ENCODE measurements around the gene PLPP3. TPM values are rescaled to one million over a fixed set of nuclear protein-coding genes. Genes with fewer than 3 reads are reported as not detected.

Gene PLPP3
- total and polyA plus RNA-seq, 9 of the 15 experiments (the other 6 are each of a cell fraction or from before 2014, with no cell fraction given) = 0.07 to 0.54 (median 0.20) TPM

- H3K4me3 ChIP-seq = no peak overlapping the region
- H3K9me3 ChIP-seq (replicated peaks; ENCODE audit: control insufficient read depth, insufficient read depth, low read depth, low read length) = no peaks in the 10 kb centered on the region
- no peaks in the 10 kb centered on the region for H3K79me2 ChIP-seq (ENCODE audit: control insufficient read depth, insufficient read depth, low read length)
- H3K27ac ChIP-seq (ENCODE audit: extremely low read depth, low read depth, low read length) = no peak overlapping the region
- H3K9me1 ChIP-seq (ENCODE audit: control insufficient read depth, insufficient read depth, low read length) = no peaks in the 10 kb centered on the region
- H3K4me2 ChIP-seq (ENCODE audit: insufficient read depth, low read length) = no peak overlapping the region
- no peaks in the 10 kb centered on the region for H3K4me1 ChIP-seq (replicated peaks in 1 of 2; ENCODE audit: control insufficient read depth in 2 of 2, insufficient read depth in 2 of 2, low read length in 2 of 2)
- H2AFZ ChIP-seq (ENCODE audit: low read depth, low read length) = no peak overlapping the region
- intact Hi-C loops (cut with micrococcal nuclease) (no loop called here), in situ Hi-C loops (cut with MboI) (no loop called here)
- ATAC-seq (no peak), FAIRE-seq (no peak), DNase-seq (ENCODE audit: extremely low read depth in 1 of 4, low spot score in 3 of 4) (no peak)
- H3K9ac ChIP-seq (ENCODE audit: insufficient read depth in 1 of 2, low read depth in 2 of 2, low read length in 2 of 2) = no peak overlapping the region
- ChIA-PET POLR2A (no interaction called here), CTCF (ENCODE audit: low intra/inter-chr PET ratio) (no interaction called here)
- peaks cover 0 to 7% of the 10 kb centered on the region in 2 experiments; a peak in 2 of 5 replicates for H3K27me3 ChIP-seq (ENCODE audit: control insufficient read depth in 2 of 2, insufficient read depth in 2 of 2, low read length in 2 of 2)
- BruUV-seq (replicated peaks) = no TSS peak
- no peaks in the 10 kb centered on the region for H3K36me3 ChIP-seq (ENCODE audit: control insufficient read depth, insufficient read depth, low read length)
- no peaks in the 10 kb centered on the region for H4K20me1 ChIP-seq (replicated peaks; ENCODE audit: control insufficient read depth, insufficient read depth, low read length)
- WGBS (ENCODE audit: insufficient coverage, low coverage, missing lambda C conversion rate) = 0% methylated on average over 1 of the region's 1 CpG
- TF ChIP-seq KLF6 (CRISPR knock-in tag; IDR thresholded peaks at IDR 0.05; ENCODE audit: borderline replicate concordance) (no peak), TSHZ1 (CRISPR knock-in tag; IDR thresholded peaks at IDR 0.05) (no peak), ESRRB (CRISPR knock-in tag; IDR thresholded peaks at IDR 0.05; ENCODE audit: borderline replicate concordance) (no peak), KLF16 (IDR thresholded peaks at IDR 0.05) (no peak), ID3 (CRISPR knock-in tag; IDR thresholded peaks at IDR 0.05) (no peak), ID3 (tag; IDR thresholded peaks at IDR 0.05) (no peak), HDAC1 (IDR thresholded peaks at IDR 0.05) (no peak), RBM15 (IDR thresholded peaks at IDR 0.05; ENCODE audit: insufficient read depth, low read length) (no peak), ZFPM2 (CRISPR knock-in tag; IDR thresholded peaks at IDR 0.05) (no peak), TEAD2 (tag; IDR thresholded peaks at IDR 0.05) (no peak), DLX4 (CRISPR knock-in tag; IDR thresholded peaks at IDR 0.05) (no peak), WHSC1 (IDR thresholded peaks at IDR 0.05; ENCODE audit: low read length) (no peak), KAT7 (CRISPR knock-in tag; IDR thresholded peaks at IDR 0.05; ENCODE audit: borderline replicate concordance) (no peak), JUNB (CRISPR knock-in tag; conservative IDR thresholded peaks at IDR 0.05) (no peak), DACH1 (IDR thresholded peaks at IDR 0.05; ENCODE audit: partially characterized antibody) (no peak), COPS2 (conservative IDR thresholded peaks at IDR 0.05) (no peak), SMAD1 (IDR thresholded peaks at IDR 0.05; ENCODE audit: low read depth, low read length, partially characterized antibody) (no peak), RNF2 (IDR thresholded peaks at IDR 0.05) (no peak), LEF1 (IDR thresholded peaks at IDR 0.05) (no peak), SMARCB1 (IDR thresholded peaks at IDR 0.05; ENCODE audit: insufficient read length, low read depth) (no peak)
Observed at GRCh38 chr1:56541408-56541807, 38.0 kb downstream of the PLPP3 start.
